Body of pancreas (tissue), 4 donors: ENCODE results near the gene DEFB114.

ENCODE experiments used
- CTCF ChIP-seq, 7 experiments: fragments of 450-650 bp in 4 of 7; fragments of 200-600 bp in 3 of 7; sonication (generic) in 3 of 7; IDR thresholded peaks; one replicate each; pipeline ENCODE4 v1.5.1; 2016 to 2019; ENCODE audit warnings: antibody characterized with exemption in 7 of 7
- POLR2A ChIP-seq, 3 donors: fragments of 450-650 bp; IDR thresholded peaks; one replicate each; pipeline ENCODE4 v1.6.1; 2016; ENCODE audit warnings: antibody characterized with exemption in 3 of 3, mild to moderate bottlenecking in 2 of 3

GRCh38 chr6:49912196-49912595 is 51.8 kb downstream of the DEFB114 start:
- TF ChIP-seq CTCF (IDR thresholded peaks at IDR 0.05): no peak
- TF ChIP-seq POLR2A (IDR thresholded peaks at IDR 0.05): no peak
